Endothelial cell (in vitro differentiated cells): ENCODE measurements around the gene CST6. TPM values are rescaled to one million over a fixed set of nuclear protein-coding genes. Genes with fewer than 3 reads are reported as not detected.

Source experiments
- DNase-seq: peaks from one replicate; pipeline ENCODE4 v3.0.0; 2021; ENCODE audit warnings: low spot score
- H3K27ac Mint-ChIP-seq: one replicate; pipeline ENCODE4 v1.8.0; 2021; ENCODE audit warnings: mixed read lengths, inconsistent platforms; ENCODE audit not compliant: unreplicated experiment
- H3K27me3 Mint-ChIP-seq: one replicate; pipeline ENCODE4 v1.8.0; 2021; ENCODE audit warnings: mild to moderate bottlenecking, moderate library complexity, mixed read lengths, inconsistent platforms; ENCODE audit not compliant: unreplicated experiment
- H3K36me3 Mint-ChIP-seq: one replicate; pipeline ENCODE4 v1.8.0; 2021; ENCODE audit warnings: mild to moderate bottlenecking, low read depth, mixed read lengths, inconsistent platforms; ENCODE audit not compliant: unreplicated experiment
- H3K4me1 Mint-ChIP-seq: one replicate; pipeline ENCODE4 v1.8.0; 2021; ENCODE audit warnings: mild to moderate bottlenecking, mixed read lengths, inconsistent platforms; ENCODE audit not compliant: unreplicated experiment
- H3K4me3 Mint-ChIP-seq: one replicate; pipeline ENCODE4 v1.8.0; 2021; ENCODE audit warnings: mild to moderate bottlenecking, mixed read lengths, inconsistent platforms; ENCODE audit not compliant: unreplicated experiment
- H3K9me3 Mint-ChIP-seq: one replicate; pipeline ENCODE4 v1.8.0; 2021; ENCODE audit warnings: mixed read lengths, inconsistent platforms; ENCODE audit not compliant: unreplicated experiment
- CTCF ChIP-seq: fragments of 200-600 bp; sonication (generic); IDR thresholded peaks from one replicate; pipeline ENCODE4 v1.5.0; 2021; ENCODE audit warnings: antibody characterized with exemption; ENCODE audit not compliant: unreplicated experiment
- total RNA-seq: library from RNA; stranded (reverse); fragmentation: NEBNext Ultra II Directional; extraction: Animal tissue kit (Norgen Biotek cat#: 25700); gene quantifications from one replicate; pipeline ENCODE4 v1.2.1, GENCODE V29; 2021; ENCODE audit not compliant: unreplicated experiment

CST6 gene
- total RNA-seq, 1 donor from 2014 or later = not detected

GRCh38 chr11:65975771-65976170 lies 36.0 kb upstream of the CST6 start:
- Mint-ChIP-seq H3K36me3 (peaks cover 42% of the 10 kb centered on the region), H3K4me1 (no peaks in the 10 kb centered on the region), H3K4me3 (peak overlapping the region; percentile 81), H3K27ac (no peak overlapping the region), H3K9me3 (no peaks in the 10 kb centered on the region), H3K27me3 (peaks cover 6% of the 10 kb centered on the region)
- no peak for DNase-seq
- TF ChIP-seq CTCF = no peak

- no peak for TF ChIP-seq CTCF
- H3K36me3 Mint-ChIP-seq = peaks cover 42% of the 10 kb centered on the region
- no peak for DNase-seq
- H3K4me1 Mint-ChIP-seq = no peaks in the 10 kb centered on the region
- peak overlapping the region; percentile 81 for H3K4me3 Mint-ChIP-seq
- H3K27me3 Mint-ChIP-seq = peaks cover 6% of the 10 kb centered on the region
- H3K27ac Mint-ChIP-seq = no peak overlapping the region
- no peaks in the 10 kb centered on the region for H3K9me3 Mint-ChIP-seq
Observed at GRCh38 chr11:65976216-65977176, 35.3 kb upstream of the CST6 start.

- Mint-ChIP-seq H3K4me3 (no peak overlapping the region), H3K9me3 (no peaks in the 10 kb centered on the region), H3K27ac (no peak overlapping the region), H3K27me3 (peaks cover 7% of the 10 kb centered on the region), H3K4me1 (no peaks in the 10 kb centered on the region), H3K36me3 (peaks cover 37% of the 10 kb centered on the region)
- no peak for DNase-seq
- no peak for TF ChIP-seq CTCF
Observed at GRCh38 chr11:65977621-65978390, 34.0 kb upstream of the CST6 start.

- TF ChIP-seq CTCF = no peak
- Mint-ChIP-seq H3K27me3 (peaks cover 7% of the 10 kb centered on the region), H3K36me3 (peaks cover 30% of the 10 kb centered on the region), H3K4me3 (peak overlapping the region; percentile 37), H3K9me3 (no peaks in the 10 kb centered on the region), H3K27ac (no peak overlapping the region), H3K4me1 (no peaks in the 10 kb centered on the region)
- DNase-seq = no peak
Observed at GRCh38 chr11:65978391-65979238, 33.2 kb upstream of the CST6 start.
